B cell (primary cell): ENCODE data around the gene DAZAP1.

ENCODE experiments used
- EZH2 ChIP-seq: IDR thresholded peaks from 2 replicates; pipeline ENCODE4 v1.6.1; 2012; ENCODE audit warnings: borderline replicate concordance, low read depth, mild to moderate bottlenecking, moderate library complexity, low read length; ENCODE audit not compliant: insufficient read depth, poor library complexity, severe bottlenecking
- TF ChIP-seq, protein P1 (sequence below): fragments of 200-600 bp; IDR thresholded peaks from one replicate; pipeline ENCODE4 v1.8.0; 2022; ENCODE audit warnings: antibody characterized with exemption, mild to moderate bottlenecking

- TF ChIP-seq, protein P1, sequence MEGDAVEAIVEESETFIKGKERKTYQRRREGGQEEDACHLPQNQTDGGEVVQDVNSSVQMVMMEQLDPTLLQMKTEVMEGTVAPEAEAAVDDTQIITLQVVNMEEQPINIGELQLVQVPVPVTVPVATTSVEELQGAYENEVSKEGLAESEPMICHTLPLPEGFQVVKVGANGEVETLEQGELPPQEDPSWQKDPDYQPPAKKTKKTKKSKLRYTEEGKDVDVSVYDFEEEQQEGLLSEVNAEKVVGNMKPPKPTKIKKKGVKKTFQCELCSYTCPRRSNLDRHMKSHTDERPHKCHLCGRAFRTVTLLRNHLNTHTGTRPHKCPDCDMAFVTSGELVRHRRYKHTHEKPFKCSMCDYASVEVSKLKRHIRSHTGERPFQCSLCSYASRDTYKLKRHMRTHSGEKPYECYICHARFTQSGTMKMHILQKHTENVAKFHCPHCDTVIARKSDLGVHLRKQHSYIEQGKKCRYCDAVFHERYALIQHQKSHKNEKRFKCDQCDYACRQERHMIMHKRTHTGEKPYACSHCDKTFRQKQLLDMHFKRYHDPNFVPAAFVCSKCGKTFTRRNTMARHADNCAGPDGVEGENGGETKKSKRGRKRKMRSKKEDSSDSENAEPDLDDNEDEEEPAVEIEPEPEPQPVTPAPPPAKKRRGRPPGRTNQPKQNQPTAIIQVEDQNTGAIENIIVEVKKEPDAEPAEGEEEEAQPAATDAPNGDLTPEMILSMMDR: no peak
- TF ChIP-seq EZH2: no peak
These were observed 44.8 kb upstream of the DAZAP1 start for GRCh38 chr19:1362387-1363257.
